RWPE1 (cell line): ENCODE data around the gene MOCS3.

Source experiments
- CTCF ChIA-PET: fragments of 350-600 bp; sonication (Branson Sonifier 250); formaldehyde crosslinking; extraction: SDS; loops from one replicate; lab custom pipeline; 2021; lab: Yijun Ruan, JAX
- POLR2A ChIA-PET: fragments of 400-600 bp; formaldehyde crosslinking; extraction: SDS; loops from one replicate; lab custom pipeline; 2020; ENCODE audit warnings: antibody characterized with exemption; ENCODE audit not compliant: low non-redundant PET; lab: Yijun Ruan, JAX
- DNase-seq: peaks from one replicate; pipeline ENCODE4 v3.0.0; 2012; ENCODE audit warnings: low spot score
- H3K27ac ChIP-seq: fragments of 450-650 bp; 2 replicates; pipeline ENCODE4 v1.5.1; 2017
- TF ChIP-seq, protein P1 (sequence below): fragments of 450-650 bp; conservative IDR thresholded peaks from 2 replicates; pipeline ENCODE4 v1.5.1; 2017; ENCODE audit warnings: low read depth, mild to moderate bottlenecking

MOCS3 gene

GRCh38 chr20:51011479-51011878, 52.9 kb downstream of the MOCS3 start:
- CTCF ChIA-PET: no interaction called here
- no peak overlapping the region for H3K27ac ChIP-seq
- no peak for DNase-seq
- POLR2A ChIA-PET: interaction anchor here (0.6 kb wide), 1 partner anchor 387 kb away, joined by 3 read pairs; no protein-coding TSS in a partner anchor
- TF ChIP-seq, protein P1, sequence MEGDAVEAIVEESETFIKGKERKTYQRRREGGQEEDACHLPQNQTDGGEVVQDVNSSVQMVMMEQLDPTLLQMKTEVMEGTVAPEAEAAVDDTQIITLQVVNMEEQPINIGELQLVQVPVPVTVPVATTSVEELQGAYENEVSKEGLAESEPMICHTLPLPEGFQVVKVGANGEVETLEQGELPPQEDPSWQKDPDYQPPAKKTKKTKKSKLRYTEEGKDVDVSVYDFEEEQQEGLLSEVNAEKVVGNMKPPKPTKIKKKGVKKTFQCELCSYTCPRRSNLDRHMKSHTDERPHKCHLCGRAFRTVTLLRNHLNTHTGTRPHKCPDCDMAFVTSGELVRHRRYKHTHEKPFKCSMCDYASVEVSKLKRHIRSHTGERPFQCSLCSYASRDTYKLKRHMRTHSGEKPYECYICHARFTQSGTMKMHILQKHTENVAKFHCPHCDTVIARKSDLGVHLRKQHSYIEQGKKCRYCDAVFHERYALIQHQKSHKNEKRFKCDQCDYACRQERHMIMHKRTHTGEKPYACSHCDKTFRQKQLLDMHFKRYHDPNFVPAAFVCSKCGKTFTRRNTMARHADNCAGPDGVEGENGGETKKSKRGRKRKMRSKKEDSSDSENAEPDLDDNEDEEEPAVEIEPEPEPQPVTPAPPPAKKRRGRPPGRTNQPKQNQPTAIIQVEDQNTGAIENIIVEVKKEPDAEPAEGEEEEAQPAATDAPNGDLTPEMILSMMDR: no peak

DNA sequence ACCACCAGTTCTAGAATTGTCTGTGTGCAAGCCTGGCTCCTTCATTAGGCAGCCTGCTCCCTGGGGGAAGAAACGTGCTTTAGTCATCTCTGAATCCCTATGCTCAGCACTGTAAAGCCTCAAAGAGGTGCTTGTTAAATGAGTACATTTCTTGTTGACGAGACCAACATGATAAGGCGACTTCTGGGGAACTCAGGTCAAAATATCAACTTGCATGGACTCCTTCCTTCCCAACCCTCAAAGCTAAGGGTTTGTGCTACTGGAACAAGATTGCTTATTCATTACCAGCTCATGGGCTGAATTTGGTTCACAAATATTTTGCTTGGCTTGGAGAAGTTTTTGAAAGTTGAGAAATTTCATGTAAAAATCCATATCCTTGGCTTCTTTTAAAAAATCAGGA, 53.7 kb downstream of the MOCS3 start:
- DNase-seq: no peak
- ChIA-PET POLR2A (no interaction called here), CTCF (interaction anchor here (0.6 to 0.7 kb wide), 2 partner anchors 40 to 218 kb away, joined by 3 read pairs; no protein-coding TSS in a partner anchor)
- TF ChIP-seq, protein P1: no peak
- no peak overlapping the region for H3K27ac ChIP-seq
